RPMI7951 (cell line): Measurements from ENCODE around the gene LENG8. TPM values are rescaled to one million over a fixed set of nuclear protein-coding genes. Genes with fewer than 3 reads are reported as not detected.
"Not testable (repeated sequence)": the region's sequence is repeated elsewhere in the genome, so short reads cannot be mapped to it uniquely, and the experiment has no call there.

Experiments
- DNase-seq: peaks from one replicate; pipeline ENCODE4 v3.0.0-alpha.2; 2012; ENCODE audit warnings: low read depth
- total RNA-seq: library from RNA; depleted of rRNA; stranded (reverse); fragments of >200 nt; shearing (Covaris generic); gene quantifications from 2 replicates; pipeline ENCODE4 v1.2.3, GENCODE V29; 2014

Gene LENG8
- total RNA-seq, 1 experiment from 2014 or later: 9.0 TPM

GRCh38 chr19:54439174-54439851 lies 9.7 kb upstream of the LENG8 start:
- DNase-seq: peak; percentile 28

- no peak for DNase-seq
These were observed 8.4 kb upstream of the LENG8 start for GRCh38 chr19:54440641-54441040.

GRCh38 chr19:54444737-54445136 lies 4.3 kb upstream of the LENG8 start:
- DNase-seq: no peak

GRCh38 chr19:54446349-54446748 lies 2.6 kb upstream of the LENG8 start:
- DNase-seq: not testable (repeated sequence)

- DNase-seq: peak; percentile 71
These were observed 792 bp upstream of the LENG8 start for GRCh38 chr19:54448040-54448773.

GRCh38 chr19:54449701-54450069 lies 686 bp downstream of the LENG8 start:
- peak; percentile 35 for DNase-seq

- peak; percentile 50 for DNase-seq
These were observed 2.4 kb downstream of the LENG8 start for GRCh38 chr19:54451331-54451871.

- DNase-seq: no peak
These were observed 3.0 kb downstream of the LENG8 start for GRCh38 chr19:54451997-54452396.

- DNase-seq: no peak
These were observed 3.6 kb downstream of the LENG8 start for GRCh38 chr19:54452626-54453025.

GRCh38 chr19:54453921-54454780 lies 5.2 kb downstream of the LENG8 start:
- no peak for DNase-seq

GRCh38 chr19:54454781-54455675 lies 6.0 kb downstream of the LENG8 start:
- DNase-seq: no peak

- DNase-seq: no peak
These were observed 6.9 kb downstream of the LENG8 start for GRCh38 chr19:54455786-54456422.

GRCh38 chr19:54456423-54457373 lies 7.7 kb downstream of the LENG8 start:
- no peak for DNase-seq

GRCh38 chr19:54457773-54458647 lies 9.0 kb downstream of the LENG8 start:
- no peak for DNase-seq

GRCh38 chr19:54458648-54459281 lies 9.8 kb downstream of the LENG8 start:
- DNase-seq: no peak

GRCh38 chr19:54459282-54460229 lies 10.6 kb downstream of the LENG8 start:
- no peak for DNase-seq
